ENCODE results near the gene SBNO2. TPM values are rescaled to one million over a fixed set of nuclear protein-coding genes. Genes with fewer than 3 reads are reported as not detected.

SBNO2 gene
- total and polyA plus RNA-seq, 2 of the 4 experiments (the other 2 are of a cell fraction), result 13.4 to 40.5 TPM

GRCh38 chr19:1065606-1066109, 108.4 kb downstream of the SBNO2 start:
- H2AK5ac ChIP-seq (ENCODE audit: low read depth, low read length), result no peak overlapping the region
- no peaks in the 10 kb centered on the region; the same call in 1 of the 2 replicates for H3K9me3 ChIP-seq (ENCODE audit: control insufficient read depth, insufficient read depth, low read length)
- H3K27me3 ChIP-seq (ENCODE audit: control insufficient read depth, insufficient read depth, low read length), result peaks cover 31% of the 10 kb centered on the region
- CTCF ChIA-PET, result interaction anchor here (0.8 to 1.6 kb wide), 2 partner anchors 11 to 48 kb away, joined by 3 read pairs; no protein-coding TSS in a partner anchor
- in situ Hi-C loops (cut with MboI; ENCODE audit: low sequenced_read_pairs), result no loop called here
- no peak overlapping the region for H4K91ac ChIP-seq (ENCODE audit: insufficient read depth, low read depth, low read length)
- dilution Hi-C loops (cut with HindIII; ENCODE audit: low sequenced_read_pairs, unreplicated experiment), result no loop called here
- H4K5ac ChIP-seq (ENCODE audit: low read depth, low read length), result no peak overlapping the region
- peak overlapping the region; percentile 85 for H2AK9ac ChIP-seq (replicated peaks; ENCODE audit: low read depth, low read length, poor library complexity)
- POLR2A ChIA-PET (ENCODE audit: unreplicated experiment), result no interaction called here
- H3K9ac ChIP-seq (ENCODE audit: low read depth, low read length), result no peak overlapping the region
- H3K9me1 ChIP-seq (ENCODE audit: insufficient read depth, low read length), result no peaks in the 10 kb centered on the region
- H3K4me2 ChIP-seq (ENCODE audit: low read depth, low read length), result no peak overlapping the region
- no peak overlapping the region for H2BK15ac ChIP-seq (ENCODE audit: low read depth, low read length)
- 0 out of 2 replicates have a peak, but pooled peaks cover 6% of the 10 kb centered on the region for H4K20me1 ChIP-seq (ENCODE audit: insufficient read depth, low read length)
- H3K4me3 ChIP-seq (ENCODE audit: insufficient read depth, low read depth, low read length), result no peak overlapping the region
- H3K79me1 ChIP-seq (ENCODE audit: low read depth in 1 of 2, low read length in 2 of 2), result no peaks in the 10 kb centered on the region
- no peak overlapping the region for H3K18ac ChIP-seq (ENCODE audit: low read depth, low read length)
- H3K4me1 ChIP-seq (ENCODE audit: control insufficient read depth, insufficient read depth, low read length), result peaks cover 3% of the 10 kb centered on the region; the same call in 1 of the 2 replicates
- ATAC-seq (ENCODE audit: low read depth) (no peak), DNase-seq (no peak)
- H3K4ac ChIP-seq (ENCODE audit: low read depth, low read length), result no peak overlapping the region
- no peak overlapping the region for H2BK120ac ChIP-seq (ENCODE audit: low read depth, low read length)
- H3K36me3 ChIP-seq (ENCODE audit: control insufficient read depth, insufficient read depth, low read length), result no peaks in the 10 kb centered on the region
- no peak overlapping the region for H3K14ac ChIP-seq (replicated peaks; ENCODE audit: low read depth, low read length)
- no peak overlapping the region for H2BK20ac ChIP-seq (ENCODE audit: low read depth, low read length)
- no peak for TF ChIP-seq SMC3 (IDR thresholded peaks at IDR 0.05; ENCODE audit: low read depth, low read length)
- no peak for TF ChIP-seq CEBPB (IDR thresholded peaks at IDR 0.05; ENCODE audit: low read depth, low read length)
- no peak for TF ChIP-seq RFX5 (IDR thresholded peaks at IDR 0.05; ENCODE audit: low read depth, low read length)
- TF ChIP-seq MXI1 (IDR thresholded peaks at IDR 0.05; ENCODE audit: borderline replicate concordance, low read depth, low read length), result no peak
- no peak for TF ChIP-seq FOS (IDR thresholded peaks at IDR 0.05; ENCODE audit: low read depth, low read length)
- no peak for TF ChIP-seq POLR2A (IDR thresholded peaks at IDR 0.05; ENCODE audit: low read depth, low read length)
- no peak for TF ChIP-seq BHLHE40 (IDR thresholded peaks at IDR 0.05; ENCODE audit: low read depth, low read length)
- TF ChIP-seq, protein P1, sequence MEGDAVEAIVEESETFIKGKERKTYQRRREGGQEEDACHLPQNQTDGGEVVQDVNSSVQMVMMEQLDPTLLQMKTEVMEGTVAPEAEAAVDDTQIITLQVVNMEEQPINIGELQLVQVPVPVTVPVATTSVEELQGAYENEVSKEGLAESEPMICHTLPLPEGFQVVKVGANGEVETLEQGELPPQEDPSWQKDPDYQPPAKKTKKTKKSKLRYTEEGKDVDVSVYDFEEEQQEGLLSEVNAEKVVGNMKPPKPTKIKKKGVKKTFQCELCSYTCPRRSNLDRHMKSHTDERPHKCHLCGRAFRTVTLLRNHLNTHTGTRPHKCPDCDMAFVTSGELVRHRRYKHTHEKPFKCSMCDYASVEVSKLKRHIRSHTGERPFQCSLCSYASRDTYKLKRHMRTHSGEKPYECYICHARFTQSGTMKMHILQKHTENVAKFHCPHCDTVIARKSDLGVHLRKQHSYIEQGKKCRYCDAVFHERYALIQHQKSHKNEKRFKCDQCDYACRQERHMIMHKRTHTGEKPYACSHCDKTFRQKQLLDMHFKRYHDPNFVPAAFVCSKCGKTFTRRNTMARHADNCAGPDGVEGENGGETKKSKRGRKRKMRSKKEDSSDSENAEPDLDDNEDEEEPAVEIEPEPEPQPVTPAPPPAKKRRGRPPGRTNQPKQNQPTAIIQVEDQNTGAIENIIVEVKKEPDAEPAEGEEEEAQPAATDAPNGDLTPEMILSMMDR (conservative IDR thresholded peaks at IDR 0.05; ENCODE audit: low read depth, low read length), result no peak
- no peak for TF ChIP-seq USF2 (IDR thresholded peaks at IDR 0.05; ENCODE audit: low read depth, low read length)
- no peak for TF ChIP-seq RCOR1 (IDR thresholded peaks at IDR 0.05; ENCODE audit: insufficient replicate concordance, low read length)
- no peak for TF ChIP-seq NFE2L2 (IDR thresholded peaks at IDR 0.05; ENCODE audit: low read depth, low read length)
- no peak for TF ChIP-seq RAD21 (IDR thresholded peaks at IDR 0.05; ENCODE audit: low read length)
- H3K56ac ChIP-seq (ENCODE audit: extremely low read depth, insufficient read depth, low read length), result no peak overlapping the region
- H4K8ac ChIP-seq (ENCODE audit: low read depth in 2 of 2, low read length in 2 of 2), result no peak overlapping the region
- 72% methylated on average over 8 of the region's 17 CpGs; no CpG with 5 or more reads in 1 of the 2 experiments for WGBS, 2 experiments (ENCODE audit: extremely low coverage in 2 of 2, insufficient read length in 1 of 2)
- no peak overlapping the region for H3K23ac ChIP-seq (ENCODE audit: low read depth, low read length)
- H2BK5ac ChIP-seq (ENCODE audit: low read depth, low read length, poor library complexity, severe bottlenecking), result no peak overlapping the region
- H2AFZ ChIP-seq (replicated peaks; ENCODE audit: low read length, poor library complexity), result peak overlapping the region; percentile 79
- H3K27ac ChIP-seq (ENCODE audit: insufficient read depth, low read length), result no peak overlapping the region
- BruUV-seq (replicated peaks), result no TSS peak
- intact Hi-C loops (cut with micrococcal nuclease), result no loop called here

All from IMR-90 (cell line).